HL-60 (cell line): ENCODE results near the gene CHRNA4.

Experiments
- DNase-seq, 2 experiments: peaks; one replicate each; pipeline ENCODE4 v3.0.0-alpha.2; 2010 to 2020; ENCODE audit warnings: low read depth in 1 of 2, low spot score in 1 of 2
- H3K27ac ChIP-seq: fragments of 250-450 bp; sonication (Bioruptor Pico); replicated peaks from 2 replicates; pipeline ENCODE4 v1.5.1; 2020; ENCODE audit warnings: mild to moderate bottlenecking, moderate library complexity
- H3K27me3 ChIP-seq: fragments of 250-450 bp; sonication (Bioruptor Pico); 2 replicates; pipeline ENCODE4 v1.5.1; 2021; ENCODE audit warnings: mild to moderate bottlenecking, moderate library complexity; ENCODE audit not compliant: insufficient read depth, poor library complexity, severe bottlenecking
- H3K4me3 ChIP-seq: replicated peaks from 2 replicates; pipeline ENCODE4 v1.5.1; 2011; ENCODE audit warnings: mild to moderate bottlenecking, control low read depth, low read length; ENCODE audit not compliant: insufficient read depth
- CTCF ChIP-seq: IDR thresholded peaks from one replicate; pipeline ENCODE4 v1.5.1; 2011; ENCODE audit warnings: low read length, control low read depth, inconsistent platforms; ENCODE audit not compliant: insufficient read depth
- GABPA ChIP-seq: IDR thresholded peaks from 2 replicates; pipeline ENCODE4 v1.6.1; 2012; ENCODE audit warnings: low read depth
- POLR2AphosphoS5 ChIP-seq: IDR thresholded peaks from 2 replicates; pipeline ENCODE4 v1.6.1; 2012; ENCODE audit warnings: low read depth
- REST ChIP-seq: IDR thresholded peaks from 2 replicates; pipeline ENCODE4 v1.6.1; 2012; ENCODE audit warnings: low read depth; ENCODE audit not compliant: insufficient replicate concordance
- SPI1 ChIP-seq: IDR thresholded peaks from 2 replicates; pipeline ENCODE4 v1.6.1; 2012; ENCODE audit warnings: low read depth, mild to moderate bottlenecking, borderline replicate concordance

CHRNA4 gene

GRCh38 chr20:63402181-63402859 lies 41.2 kb upstream of the CHRNA4 start:
- DNase-seq: no peak
- TF ChIP-seq GABPA: no peak
- no peak for TF ChIP-seq CTCF
- TF ChIP-seq REST: no peak
- TF ChIP-seq POLR2AphosphoS5: no peak
- no peak for TF ChIP-seq SPI1
- Histone ChIP-seq H3K27ac (no peak overlapping the region), H3K27me3 (peaks cover 6% of the 10 kb centered on the region), H3K4me3 (no peak overlapping the region)

- DNase-seq: no peak
- Histone ChIP-seq H3K27me3 (peaks cover 6% of the 10 kb centered on the region), H3K27ac (no peak overlapping the region), H3K4me3 (no peak overlapping the region)
- TF ChIP-seq REST (no peak), POLR2AphosphoS5 (no peak), GABPA (no peak), SPI1 (no peak), CTCF (no peak)
These were observed 40.4 kb upstream of the CHRNA4 start for GRCh38 chr20:63401384-63402110.

- Histone ChIP-seq H3K27me3 (peaks cover 6% of the 10 kb centered on the region), H3K4me3 (no peak overlapping the region), H3K27ac (no peak overlapping the region)
- no peak for DNase-seq
- TF ChIP-seq POLR2AphosphoS5 (no peak), SPI1 (no peak), GABPA (no peak), CTCF (no peak), REST (no peak)
These were observed 39.5 kb upstream of the CHRNA4 start for GRCh38 chr20:63400486-63401210.
